Measurements from ENCODE around the gene TRIM13.
A peak's percentile ranks its signal among the peaks of the same experiment; 100 is the strongest.
"Not testable (repeated sequence)": the region's sequence is repeated elsewhere in the genome, so short reads cannot be mapped to it uniquely, and the experiment has no call there.

TRIM13 gene
- total RNA-seq, result 22.2 to 29.6 (median 25.5) reads per million in 4 donors

- peak; percentile 54 to 88 (median 72) for DNase-seq
Measured at GRCh38 chr13:49996951-49997895, at the start of gene TRIM13. TSS of gene TRIM13 (plus strand) at chr13:49997042. CDS start at chr13:50011941, 14,899 bp downstream.

- DNase-seq, result not testable (repeated sequence)
Measured at GRCh38 chr13:49948777-49949270, 48.0 kb upstream of the TRIM13 start.

- DNase-seq, result no peak
Measured at GRCh38 chr13:49951754-49952535, 44.9 kb upstream of the TRIM13 start.

- no peak for DNase-seq
Measured at GRCh38 chr13:49953560-49953959, 43.3 kb upstream of the TRIM13 start.

- no peak for DNase-seq
Measured at GRCh38 chr13:49954674-49955455, 42.0 kb upstream of the TRIM13 start.

- no peak for DNase-seq
Measured at GRCh38 chr13:49956131-49956530, 40.7 kb upstream of the TRIM13 start.

- DNase-seq, result no peak
Measured at GRCh38 chr13:49958321-49958720, 38.5 kb upstream of the TRIM13 start.

GRCh38 chr13:49967456-49967855 is 29.4 kb upstream of the TRIM13 start:
- DNase-seq, result no peak

GRCh38 chr13:49972709-49973108 is 24.1 kb upstream of the TRIM13 start:
- no peak for DNase-seq

- DNase-seq, result no peak
Measured at GRCh38 chr13:49975826-49976225, 21.0 kb upstream of the TRIM13 start.

- peak; percentile 48 to 75 (median 68) for DNase-seq
Measured at GRCh38 chr13:49976314-49977258, 20.3 kb upstream of the TRIM13 start.

- no peak for DNase-seq
Measured at GRCh38 chr13:49977992-49978391, 18.9 kb upstream of the TRIM13 start.

- no peak for DNase-seq
Measured at GRCh38 chr13:49980266-49980665, 16.6 kb upstream of the TRIM13 start.

- no peak for DNase-seq
Measured at GRCh38 chr13:49985129-49985528, 11.7 kb upstream of the TRIM13 start.

GRCh38 chr13:49986471-49986870 is 10.4 kb upstream of the TRIM13 start:
- DNase-seq, result no peak

- not testable (repeated sequence) for DNase-seq
Measured at GRCh38 chr13:49990612-49991011, 6.2 kb upstream of the TRIM13 start.

- DNase-seq, result no peak
Measured at GRCh38 chr13:49993111-49993510, 3.7 kb upstream of the TRIM13 start.

GRCh38 chr13:49993666-49994065 is 3.2 kb upstream of the TRIM13 start:
- DNase-seq, result no peak

- DNase-seq, result no peak
Measured at GRCh38 chr13:49995625-49996101, 1.2 kb upstream of the TRIM13 start.

- DNase-seq, result peak; percentile 81 to 90 (median 84)
Measured at GRCh38 chr13:49996161-49996915, 504 bp upstream of the TRIM13 start.
